Memory B cell (primary cell): Measurements from ENCODE around the gene GOLGA2.
"Not testable (repeated sequence)": the region's sequence is repeated elsewhere in the genome, so short reads cannot be mapped to it uniquely, and the experiment has no call there.

ENCODE experiments used
- ATAC-seq: fragments of 150-1000 bp; cut with Tn5 transposase; 2 replicates; pipeline ENCODE4 v1.10.0; 2021; ENCODE audit warnings: low read depth, mild to moderate bottlenecking, moderate library complexity
- DNase-seq, 2 donors: peaks; one replicate each; pipeline ENCODE4 v3.0.0; 2022; ENCODE audit warnings: low spot score in 2 of 2
- H3K27ac Mint-ChIP-seq: one replicate; pipeline ENCODE4 v1.8.0; 2022; ENCODE audit warnings: mild to moderate bottlenecking, moderate library complexity, mixed read lengths
- H3K27me3 Mint-ChIP-seq: one replicate; pipeline ENCODE4 v1.8.0; 2022; ENCODE audit warnings: mixed read lengths
- H3K36me3 Mint-ChIP-seq: one replicate; pipeline ENCODE4 v1.8.0; 2022; ENCODE audit warnings: mild to moderate bottlenecking, mixed read lengths
- H3K4me1 Mint-ChIP-seq: one replicate; pipeline ENCODE4 v1.8.0; 2022; ENCODE audit warnings: mixed read lengths
- H3K4me3 Mint-ChIP-seq: one replicate; pipeline ENCODE4 v1.8.0; 2022; ENCODE audit warnings: mild to moderate bottlenecking, moderate library complexity, mixed read lengths
- H3K9me3 Mint-ChIP-seq: one replicate; pipeline ENCODE4 v1.8.0; 2022; ENCODE audit warnings: mixed read lengths

GOLGA2 gene

DNA sequence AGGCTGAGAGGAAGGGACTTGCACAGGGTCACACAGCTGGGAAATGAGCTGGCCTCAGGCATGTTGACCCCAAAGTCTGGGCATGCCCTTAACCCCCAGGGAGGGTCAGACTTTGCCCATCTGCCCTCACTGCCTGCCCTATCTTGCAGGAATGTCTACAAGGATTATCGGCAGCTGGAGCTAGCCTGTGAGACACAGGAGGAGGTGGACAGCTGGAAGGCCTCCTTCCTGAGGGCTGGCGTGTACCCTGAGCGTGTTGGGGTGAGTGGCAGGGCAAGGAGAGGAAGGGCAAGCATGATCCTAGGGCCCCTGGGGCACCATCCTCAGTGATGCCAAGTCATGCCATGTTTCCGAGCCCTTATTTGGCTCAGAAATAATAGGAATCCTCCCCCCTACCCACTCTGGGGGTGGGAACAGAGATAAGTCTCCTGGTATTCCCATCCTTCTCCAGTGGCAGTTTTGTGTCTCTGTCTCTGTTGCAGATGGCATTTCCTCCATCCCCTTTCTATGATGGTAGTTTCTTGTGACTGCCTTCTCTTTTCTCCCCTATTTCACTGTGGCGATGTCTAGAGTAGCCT lies 28.5 kb downstream of the GOLGA2 start:
- ATAC-seq (no peak), DNase-seq (no peak)
- Mint-ChIP-seq H3K9me3 (no peaks in the 10 kb centered on the region), H3K4me3 (no peak overlapping the region), H3K27me3 (peaks cover 13% of the 10 kb centered on the region), H3K36me3 (no peaks in the 10 kb centered on the region), H3K27ac (no peak overlapping the region), H3K4me1 (peaks cover 28% of the 10 kb centered on the region)

DNA sequence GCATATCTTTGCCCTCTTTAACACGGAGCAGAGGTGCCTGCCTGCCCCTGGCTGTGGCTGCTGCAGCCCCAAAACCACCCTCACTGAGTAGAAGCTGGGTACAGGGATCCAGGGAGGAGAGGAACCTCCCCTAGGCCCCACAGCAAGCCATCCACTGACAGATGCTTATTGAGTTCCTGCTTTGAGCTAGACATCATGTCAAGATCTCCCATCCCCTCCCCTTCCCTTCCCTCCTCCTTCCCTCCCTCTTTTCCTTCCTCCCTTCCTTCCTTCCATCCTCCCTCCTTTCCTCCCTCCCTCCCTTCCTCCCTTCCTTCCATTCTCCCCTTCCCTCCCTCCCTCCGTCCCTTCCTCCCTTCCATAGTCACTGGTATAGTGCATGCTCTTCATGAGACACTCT lies 29.3 kb downstream of the GOLGA2 start:
- H3K9me3 Mint-ChIP-seq, result no peaks in the 10 kb centered on the region
- no peak overlapping the region for H3K27ac Mint-ChIP-seq
- peaks cover 16% of the 10 kb centered on the region for H3K27me3 Mint-ChIP-seq
- no peak for DNase-seq
- no peaks in the 10 kb centered on the region for H3K36me3 Mint-ChIP-seq
- peaks cover 20% of the 10 kb centered on the region for H3K4me1 Mint-ChIP-seq
- ATAC-seq, result no peak
- no peak overlapping the region for H3K4me3 Mint-ChIP-seq

DNA sequence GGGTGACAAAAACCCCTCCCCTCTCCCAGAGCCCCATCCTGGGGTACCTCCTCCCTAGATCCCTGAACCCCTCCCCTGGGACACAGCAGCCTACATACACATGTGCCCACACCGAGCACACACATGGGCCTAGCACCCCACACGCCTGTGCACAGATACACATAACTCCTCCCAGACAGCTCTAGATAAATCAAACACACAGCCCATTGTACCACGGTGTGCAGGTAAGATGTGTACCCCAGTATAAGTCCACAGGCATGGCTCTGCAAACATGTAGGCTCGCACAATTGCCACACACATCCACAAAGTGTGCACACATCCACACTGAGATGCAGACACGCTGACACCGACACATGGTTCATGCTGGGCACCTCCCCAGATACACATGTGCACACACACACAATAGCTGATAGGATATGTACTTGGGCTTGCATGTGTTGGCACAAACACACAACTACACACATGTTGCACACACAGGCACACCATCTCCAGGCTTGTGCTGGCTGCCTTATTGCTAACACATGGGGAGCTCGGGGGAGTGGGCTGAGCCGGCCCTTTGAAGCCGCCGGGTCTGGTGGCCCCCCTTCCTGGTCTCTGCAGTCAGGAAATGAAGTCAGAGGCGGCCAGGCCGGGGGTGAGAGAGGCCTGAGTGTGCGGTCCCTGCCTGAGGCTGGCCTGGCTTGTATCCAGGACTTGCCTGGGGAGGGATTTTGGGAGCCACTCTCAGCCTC lies 30.2 kb downstream of the GOLGA2 start:
- Mint-ChIP-seq H3K9me3 (no peaks in the 10 kb centered on the region), H3K27me3 (peaks cover 17% of the 10 kb centered on the region), H3K27ac (no peak overlapping the region), H3K4me3 (no peak overlapping the region), H3K4me1 (peaks cover 15% of the 10 kb centered on the region), H3K36me3 (no peaks in the 10 kb centered on the region)
- no peak for ATAC-seq
- DNase-seq, result no peak

DNA sequence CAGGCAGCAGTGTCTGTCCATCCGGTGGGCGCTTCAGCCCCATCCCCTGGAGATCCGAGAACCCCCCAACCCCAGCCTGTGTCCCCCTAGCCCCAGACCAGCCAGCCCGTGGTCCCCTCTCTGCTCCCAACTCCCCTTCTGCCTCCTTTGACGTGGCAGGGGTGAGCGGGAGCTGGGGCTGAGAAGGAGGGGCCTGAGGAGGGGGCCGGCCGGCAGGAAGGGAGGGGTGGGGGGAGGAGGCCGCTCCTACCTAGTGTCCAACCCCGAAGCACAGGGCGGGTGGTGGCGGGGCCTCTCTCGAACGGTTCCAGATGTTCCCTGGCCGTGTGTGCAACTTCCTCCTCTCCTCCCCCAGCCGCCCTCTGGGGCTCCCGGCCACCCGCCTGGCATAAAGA lies 31.0 kb downstream of the GOLGA2 start:
- H3K27ac Mint-ChIP-seq, result no peak overlapping the region
- peak; percentile 49 for ATAC-seq
- no peak for DNase-seq
- peaks cover 19% of the 10 kb centered on the region for H3K27me3 Mint-ChIP-seq
- H3K36me3 Mint-ChIP-seq, result no peaks in the 10 kb centered on the region
- no peak overlapping the region for H3K4me3 Mint-ChIP-seq
- H3K9me3 Mint-ChIP-seq, result no peaks in the 10 kb centered on the region
- H3K4me1 Mint-ChIP-seq, result peaks cover 13% of the 10 kb centered on the region

DNA sequence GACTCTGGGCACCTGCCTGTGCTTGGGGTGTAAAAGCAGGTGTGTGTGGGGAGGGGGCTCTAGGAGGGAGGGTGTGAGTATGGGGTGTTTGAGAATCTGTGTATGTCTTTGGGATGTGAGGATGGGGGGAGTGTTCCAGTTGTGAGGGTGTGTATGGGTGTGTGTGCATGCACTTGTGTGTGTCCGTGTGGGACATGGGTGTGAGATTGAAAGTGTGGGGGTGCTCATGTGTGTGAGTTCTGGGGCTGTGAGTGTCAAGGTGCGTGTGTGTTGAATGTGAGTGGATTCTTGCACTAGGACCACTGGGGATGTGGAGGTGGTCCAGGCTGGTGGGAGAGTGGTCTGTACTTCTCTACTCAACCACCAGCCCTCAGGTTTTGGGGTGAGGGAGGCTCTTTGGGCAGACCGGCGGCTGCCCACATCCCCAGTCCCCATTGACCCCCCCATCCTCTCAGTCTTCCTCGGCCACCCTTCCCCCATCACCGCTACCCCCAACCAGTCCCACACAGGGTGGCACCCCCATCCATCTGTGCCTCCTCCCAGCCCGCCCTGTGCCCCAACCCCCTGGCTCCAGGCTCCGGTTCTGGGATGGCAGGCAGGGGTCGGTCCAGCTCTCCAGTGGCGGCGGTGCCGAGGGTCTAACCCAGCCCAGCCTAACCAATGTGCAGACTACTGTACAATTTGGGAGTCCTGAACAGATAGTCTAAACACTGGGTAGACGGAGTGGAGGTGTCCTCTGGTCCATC lies 31.5 kb downstream of the GOLGA2 start:
- Mint-ChIP-seq H3K36me3 (no peaks in the 10 kb centered on the region), H3K4me1 (peaks cover 10% of the 10 kb centered on the region), H3K27ac (no peak overlapping the region), H3K4me3 (no peak overlapping the region), H3K27me3 (peaks cover 20% of the 10 kb centered on the region), H3K9me3 (no peaks in the 10 kb centered on the region)
- no peak for DNase-seq
- ATAC-seq, result peak; percentile 9

DNA sequence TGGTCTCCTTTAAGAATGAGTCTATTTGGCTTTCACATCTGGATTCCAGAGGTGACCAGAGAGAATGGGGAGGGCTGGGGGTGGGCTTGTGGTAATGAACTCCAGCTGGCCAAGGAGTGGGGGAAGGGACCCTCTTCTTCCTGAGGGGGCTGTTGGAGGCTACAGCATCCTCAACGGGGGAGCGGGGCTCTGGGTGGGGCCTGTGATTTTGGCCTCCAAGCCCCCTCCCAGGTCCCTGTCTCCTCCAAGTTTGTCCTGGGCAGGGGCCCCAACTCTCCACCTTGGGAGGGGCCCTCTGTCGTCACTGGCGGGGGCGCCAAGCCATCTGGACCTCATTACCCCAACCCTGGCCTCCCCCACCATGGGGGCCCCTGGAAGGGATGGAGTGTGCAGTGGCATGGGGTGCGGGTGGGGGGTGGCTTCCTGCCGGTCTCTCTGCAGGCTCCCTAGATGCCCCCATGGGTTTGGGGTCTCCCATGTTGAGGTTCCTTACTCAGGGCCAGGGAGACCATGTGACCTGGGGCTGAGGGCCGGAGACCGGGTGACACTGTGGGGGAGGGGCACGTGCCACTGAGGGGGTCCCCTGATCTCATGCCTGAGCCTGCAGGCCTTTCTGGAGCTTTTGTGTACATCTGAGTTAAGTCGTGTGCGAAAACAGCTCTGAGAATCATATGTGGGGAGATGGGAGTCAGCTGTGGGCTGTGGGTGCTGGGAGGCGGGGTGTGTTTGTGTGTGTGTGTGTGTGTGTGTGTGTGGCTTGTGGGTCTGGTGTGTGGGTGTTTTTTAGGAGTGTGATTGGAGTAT lies 32.4 kb downstream of the GOLGA2 start:
- Mint-ChIP-seq H3K36me3 (no peaks in the 10 kb centered on the region), H3K4me3 (no peak overlapping the region), H3K9me3 (peaks cover 1% of the 10 kb centered on the region), H3K27ac (peak overlapping the region; percentile 54), H3K4me1 (peaks cover 10% of the 10 kb centered on the region), H3K27me3 (peaks cover 24% of the 10 kb centered on the region)
- ATAC-seq (no peak), DNase-seq (no peak)

DNA sequence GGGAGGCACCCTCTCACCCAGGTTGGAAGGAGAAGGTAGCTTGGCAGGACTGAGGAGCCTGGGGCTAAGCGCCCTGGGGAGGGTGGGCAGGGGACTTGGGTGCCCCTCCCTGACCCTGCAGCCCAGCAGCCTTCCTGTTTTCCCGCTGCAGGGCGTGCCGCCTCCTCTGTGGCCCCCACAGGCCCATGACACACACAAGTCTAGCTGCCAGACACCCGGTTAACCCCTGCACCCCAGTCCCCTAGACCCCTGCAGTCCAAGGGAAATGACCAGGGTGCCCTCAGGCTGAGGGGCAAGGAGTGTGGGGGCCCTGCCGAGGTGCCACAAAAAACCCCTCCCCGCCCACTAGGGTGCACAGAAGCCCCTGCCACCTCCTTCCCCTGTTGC lies 33.0 kb downstream of the GOLGA2 start:
- H3K4me3 Mint-ChIP-seq, result no peak overlapping the region
- peaks cover 1% of the 10 kb centered on the region for H3K9me3 Mint-ChIP-seq
- H3K36me3 Mint-ChIP-seq, result no peaks in the 10 kb centered on the region
- ATAC-seq (no peak), DNase-seq (no peak)
- peaks cover 10% of the 10 kb centered on the region for H3K4me1 Mint-ChIP-seq
- no peak overlapping the region for H3K27ac Mint-ChIP-seq
- H3K27me3 Mint-ChIP-seq, result peaks cover 24% of the 10 kb centered on the region

DNA sequence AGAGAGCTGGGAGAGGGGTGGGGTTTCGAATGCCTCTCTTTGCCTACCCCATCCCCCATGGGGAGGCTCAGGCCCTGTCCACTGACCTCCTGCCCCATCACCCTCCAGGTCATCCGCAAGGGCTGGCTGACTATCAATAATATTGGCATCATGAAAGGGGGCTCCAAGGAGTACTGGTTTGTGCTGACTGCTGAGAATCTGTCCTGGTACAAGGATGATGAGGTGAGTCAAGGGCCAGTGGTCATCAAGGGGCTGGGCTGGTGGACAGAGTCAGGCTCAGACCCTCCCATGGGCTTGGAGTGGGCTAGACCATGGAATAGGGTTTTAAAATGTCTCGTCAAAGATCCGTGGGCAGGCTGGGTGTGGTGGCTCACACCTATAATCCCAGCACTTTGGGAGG lies 33.7 kb downstream of the GOLGA2 start:
- Mint-ChIP-seq H3K36me3 (no peaks in the 10 kb centered on the region), H3K4me3 (no peak overlapping the region), H3K4me1 (peaks cover 10% of the 10 kb centered on the region), H3K27ac (no peak overlapping the region), H3K27me3 (peaks cover 24% of the 10 kb centered on the region), H3K9me3 (peaks cover 1% of the 10 kb centered on the region)
- ATAC-seq (no peak), DNase-seq (no peak)

DNA sequence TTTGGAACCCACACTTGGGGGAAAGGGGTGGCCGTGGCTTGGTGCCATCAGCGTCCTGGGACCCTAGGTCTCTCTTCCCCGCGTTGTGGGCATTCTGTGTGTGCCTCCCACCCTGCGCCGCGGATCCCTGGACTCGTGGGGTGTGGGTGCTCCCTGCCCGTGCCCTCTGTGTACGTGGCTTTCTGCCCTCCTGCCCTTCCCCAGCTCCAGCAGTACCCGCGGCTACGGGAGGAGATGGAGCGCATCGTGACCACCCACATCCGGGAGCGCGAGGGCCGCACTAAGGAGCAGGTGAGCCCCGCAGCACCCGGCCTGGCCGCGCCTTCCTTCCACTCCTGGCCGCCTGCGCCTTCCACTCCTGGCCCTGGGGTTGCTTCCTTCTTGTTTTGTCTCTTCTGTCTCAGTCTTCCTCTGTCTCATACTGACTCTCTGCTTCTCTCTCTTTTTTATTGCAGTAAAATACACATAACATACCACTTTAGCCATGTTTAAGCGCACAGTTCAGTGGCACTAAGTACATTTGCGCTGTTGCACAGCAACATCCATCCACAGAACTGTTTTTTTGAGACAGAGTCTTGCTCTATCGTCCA lies 41.9 kb downstream of the GOLGA2 start:
- ATAC-seq (no peak), DNase-seq (no peak)
- Mint-ChIP-seq H3K27ac (no peak overlapping the region), H3K36me3 (no peaks in the 10 kb centered on the region), H3K4me3 (no peak overlapping the region), H3K9me3 (peaks cover under 1% of the 10 kb centered on the region), H3K4me1 (no peaks in the 10 kb centered on the region), H3K27me3 (peaks cover 10% of the 10 kb centered on the region)

DNA sequence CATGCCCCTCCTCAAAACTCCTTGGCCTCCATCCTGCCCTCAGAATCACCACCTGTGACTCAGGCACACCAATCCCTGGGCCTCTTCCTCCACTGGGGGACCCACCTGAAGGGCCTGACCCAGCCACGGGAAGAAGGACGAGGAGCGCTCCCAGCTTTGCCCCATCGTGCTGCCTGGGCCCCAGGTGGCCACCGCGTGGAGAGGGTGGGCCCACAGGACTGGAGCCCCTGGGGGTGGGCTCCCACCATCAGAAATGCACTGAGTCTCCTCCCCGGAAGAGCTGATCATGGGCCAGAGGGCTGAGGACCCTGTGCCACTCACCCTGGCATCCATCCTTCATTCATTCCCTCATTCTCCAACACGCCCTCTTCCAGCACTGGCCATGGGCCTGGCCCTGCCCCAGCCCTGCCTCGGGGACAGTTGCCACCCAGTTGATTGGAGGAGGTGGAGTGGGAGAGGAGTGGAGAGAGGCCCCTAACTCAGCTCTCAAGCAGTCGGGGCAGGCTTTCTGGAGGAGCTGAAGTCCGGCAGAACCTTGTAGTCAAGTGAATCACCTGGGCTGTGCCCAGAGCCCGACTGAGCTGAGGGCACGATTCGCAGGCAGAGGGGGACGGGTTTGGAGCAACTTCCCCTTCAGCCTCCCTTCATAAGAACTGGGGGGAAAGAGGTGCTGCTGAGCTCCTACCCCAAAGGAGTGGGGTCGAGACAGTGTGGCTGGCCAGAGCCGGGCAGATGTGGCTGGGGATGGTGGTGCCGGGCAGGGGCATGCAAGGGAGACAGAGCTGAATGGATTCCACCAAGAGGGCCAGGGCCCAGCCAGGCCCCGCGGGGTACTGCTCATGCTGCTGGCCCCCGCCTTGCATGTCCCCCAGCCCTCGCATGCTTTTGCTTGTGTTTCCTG lies 43.0 kb downstream of the GOLGA2 start:
- no peaks in the 10 kb centered on the region for H3K9me3 Mint-ChIP-seq
- ATAC-seq (no peak), DNase-seq (no peak)
- H3K27me3 Mint-ChIP-seq, result peaks cover 8% of the 10 kb centered on the region
- H3K4me3 Mint-ChIP-seq, result no peak overlapping the region
- no peaks in the 10 kb centered on the region for H3K4me1 Mint-ChIP-seq
- H3K27ac Mint-ChIP-seq, result no peak overlapping the region
- H3K36me3 Mint-ChIP-seq, result no peaks in the 10 kb centered on the region

DNA sequence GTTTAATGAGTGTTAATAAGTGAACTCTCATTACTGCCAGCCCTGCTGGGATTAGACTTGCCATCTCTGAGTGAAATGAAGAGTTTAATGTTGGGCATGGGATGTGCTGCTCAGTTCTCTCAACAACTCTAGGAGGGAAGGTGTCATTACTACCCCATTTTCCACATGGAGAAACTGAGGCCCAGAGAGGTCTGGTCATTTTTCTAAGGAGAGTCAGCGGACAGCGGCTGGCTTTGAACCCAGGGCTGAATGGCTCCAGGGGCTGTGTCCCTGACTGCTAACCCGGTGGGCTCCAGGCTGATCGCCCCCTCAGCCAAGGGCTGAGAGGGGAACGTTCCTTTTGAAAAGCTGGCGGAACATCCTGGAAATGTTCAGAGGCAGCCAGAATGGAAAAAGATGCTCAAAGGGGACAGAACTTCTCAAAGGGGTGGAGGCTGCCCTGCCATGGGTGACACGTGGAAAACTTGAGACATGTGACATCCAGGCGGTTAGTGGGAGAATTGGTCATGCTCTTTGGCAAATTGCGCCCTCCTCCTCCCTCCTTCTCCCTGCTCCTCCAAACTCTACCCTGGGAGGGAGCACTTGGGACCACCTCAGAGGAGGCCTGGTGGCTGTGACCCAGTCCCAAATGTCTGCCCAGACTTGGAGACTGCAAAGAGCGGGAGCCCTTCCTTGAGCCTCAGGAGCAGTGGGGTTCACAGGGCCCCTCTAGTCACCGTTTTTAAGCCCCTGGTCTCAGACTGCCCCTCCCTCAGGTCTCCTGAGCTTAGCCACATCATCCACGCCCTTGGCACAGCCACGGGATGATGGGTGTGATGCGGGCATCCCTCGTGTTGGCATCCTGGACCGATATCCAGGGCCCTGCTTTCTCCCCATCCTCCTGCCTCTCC lies 43.9 kb downstream of the GOLGA2 start:
- Mint-ChIP-seq H3K4me1 (no peaks in the 10 kb centered on the region), H3K27me3 (peaks cover 8% of the 10 kb centered on the region), H3K36me3 (no peaks in the 10 kb centered on the region), H3K27ac (no peak overlapping the region), H3K4me3 (no peak overlapping the region), H3K9me3 (no peaks in the 10 kb centered on the region)
- ATAC-seq, result no peak
- no peak for DNase-seq

DNA sequence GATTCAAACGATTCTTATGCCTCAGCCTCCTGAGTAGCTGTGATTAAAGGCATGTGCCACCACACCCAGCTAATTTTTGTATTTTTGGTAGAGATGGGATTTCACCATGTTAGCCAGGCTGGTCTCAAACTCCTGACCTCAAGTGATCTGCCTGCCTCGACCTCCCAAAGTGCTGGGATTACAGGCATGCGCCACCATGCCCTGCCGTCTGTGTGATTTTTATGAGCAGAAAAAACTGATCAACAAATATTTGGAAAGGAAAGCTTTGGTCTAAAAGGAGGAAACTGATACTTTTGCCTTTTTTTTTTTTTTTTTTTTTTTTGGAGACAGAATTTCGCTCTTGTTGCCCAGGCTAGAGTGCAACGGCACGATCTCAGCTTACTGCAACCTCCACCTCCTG lies 44.9 kb downstream of the GOLGA2 start:
- not testable (repeated sequence) for H3K4me1 Mint-ChIP-seq, H3K9me3 Mint-ChIP-seq, H3K4me3 Mint-ChIP-seq, ATAC-seq, H3K36me3 Mint-ChIP-seq, H3K27me3 Mint-ChIP-seq, H3K27ac Mint-ChIP-seq, DNase-seq
